Breast epithelium (tissue), 4 donors: ENCODE data around the gene RIMBP2. TPM values are rescaled to one million over a fixed set of nuclear protein-coding genes. Genes with fewer than 3 reads are reported as not detected.

Experiments
- DNase-seq, 2 donors: peaks; one replicate each; pipeline ENCODE4 v3.0.0-alpha.2; 2019; ENCODE audit warnings: low spot score in 2 of 2
- H3K27ac ChIP-seq, 2 donors: fragments of 200-600 bp; sonication (generic) in 1 of 2; one replicate each; pipeline ENCODE4 v1.5.1; 2016 to 2019; ENCODE audit warnings: mild to moderate bottlenecking in 1 of 2
- H3K27me3 ChIP-seq, 2 donors: fragments of 200-600 bp; sonication (generic) in 1 of 2; one replicate each; pipeline versions ENCODE4 v1.5.1 to v1.6.0; 2017 to 2019; ENCODE audit warnings: control low read depth in 1 of 2, mild to moderate bottlenecking in 1 of 2
- H3K36me3 ChIP-seq: fragments of 200-600 bp; one replicate; pipeline ENCODE4 v1.5.1; 2019
- H3K4me1 ChIP-seq, 2 donors: fragments of 200-600 bp; sonication (generic); one replicate each; pipeline ENCODE4 v1.5.1; 2016 to 2019; ENCODE audit warnings: control low read depth in 1 of 2
- H3K4me3 ChIP-seq, 3 donors: fragments of 200-600 bp; sonication (generic); 1 replicate in 2 of 3; 2 replicates in 1 of 3; pipeline ENCODE4 v1.5.1; 2016 to 2019; ENCODE audit warnings: mild to moderate bottlenecking in 3 of 3, moderate library complexity in 2 of 3
- H3K9me3 ChIP-seq, 2 donors: fragments of 200-600 bp; sonication (generic) in 1 of 2; one replicate each; pipeline ENCODE4 v1.5.1; 2016 to 2019; ENCODE audit warnings: control low read depth in 1 of 2
- POLR2A ChIP-seq: fragments of 450-650 bp; IDR thresholded peaks from one replicate; pipeline ENCODE4 v1.6.1; 2016; ENCODE audit warnings: antibody characterized with exemption, mild to moderate bottlenecking, moderate library complexity
- POLR2AphosphoS5 ChIP-seq, 3 donors: sonication (generic); formaldehyde crosslinking; IDR thresholded peaks; one replicate each; pipeline ENCODE4 v1.6.1; 2017; ENCODE audit warnings: antibody characterized with exemption in 3 of 3
- intact Hi-C: fragments of 100-400 bp; cut with DNase I; formaldehyde crosslinking; loops from one replicate; pipeline ENCODE4 v1.15.1; 2023; ENCODE audit warnings: low total_unique reads
- total RNA-seq, 3 donors: library from RNA; depleted of rRNA; stranded (reverse); fragments of >200 nt; gene quantifications; one replicate each; pipeline ENCODE4 v1.1.0, GENCODE V29; 2016
- TF ChIP-seq, protein P1 (sequence below), 3 donors: fragments of 450-650 bp; IDR thresholded peaks; one replicate each; pipeline ENCODE4 v1.5.1; 2016 to 2017; ENCODE audit warnings: antibody characterized with exemption in 3 of 3, mild to moderate bottlenecking in 3 of 3, moderate library complexity in 3 of 3

The RIMBP2 gene
- total RNA-seq, 3 donors from 2014 or later = under 0.01 to 0.59 (median under 0.01) TPM

DNA sequence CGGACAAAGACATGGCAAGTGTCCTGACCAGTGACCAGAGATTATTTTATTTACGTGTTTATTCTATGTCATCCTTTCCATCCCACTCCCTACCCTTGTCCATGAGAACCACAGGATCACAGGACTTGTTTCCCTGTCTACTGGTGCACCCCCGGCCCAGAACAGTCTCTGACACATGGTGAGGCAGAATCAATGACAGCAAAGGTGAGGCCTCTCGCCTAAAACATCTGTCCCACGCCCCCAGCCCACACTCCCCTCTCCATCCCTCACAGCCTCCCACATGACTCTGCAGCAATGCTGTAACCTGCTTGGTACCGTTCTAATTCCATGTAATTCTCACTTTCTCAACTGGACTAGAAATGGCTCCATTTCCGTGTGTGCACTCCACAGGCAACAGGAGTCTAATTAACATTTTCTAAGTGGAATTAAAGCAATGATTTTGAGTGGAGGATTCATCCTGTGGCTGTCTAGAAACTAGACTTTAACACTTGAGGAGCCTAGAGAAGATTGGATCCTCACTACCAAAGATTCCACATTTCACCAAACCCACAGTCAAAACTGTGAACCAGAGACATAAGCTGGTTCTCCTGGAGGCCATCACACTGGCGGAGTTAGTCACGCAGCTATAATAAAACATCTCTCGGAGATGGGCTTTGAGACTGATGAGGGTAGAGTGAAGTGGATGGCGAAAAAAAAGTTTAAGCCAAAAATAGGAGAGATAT lies 228.3 kb downstream of the RIMBP2 start:
- Histone ChIP-seq H3K4me3 (no peak overlapping the region), H3K27me3 (peaks cover 0 to 6% of the 10 kb centered on the region in 2 donors), H3K4me1 (no peaks in the 10 kb centered on the region), H3K9me3 (no peaks in the 10 kb centered on the region), H3K36me3 (no peaks in the 10 kb centered on the region), H3K27ac (no peak overlapping the region)
- TF ChIP-seq, protein P1, sequence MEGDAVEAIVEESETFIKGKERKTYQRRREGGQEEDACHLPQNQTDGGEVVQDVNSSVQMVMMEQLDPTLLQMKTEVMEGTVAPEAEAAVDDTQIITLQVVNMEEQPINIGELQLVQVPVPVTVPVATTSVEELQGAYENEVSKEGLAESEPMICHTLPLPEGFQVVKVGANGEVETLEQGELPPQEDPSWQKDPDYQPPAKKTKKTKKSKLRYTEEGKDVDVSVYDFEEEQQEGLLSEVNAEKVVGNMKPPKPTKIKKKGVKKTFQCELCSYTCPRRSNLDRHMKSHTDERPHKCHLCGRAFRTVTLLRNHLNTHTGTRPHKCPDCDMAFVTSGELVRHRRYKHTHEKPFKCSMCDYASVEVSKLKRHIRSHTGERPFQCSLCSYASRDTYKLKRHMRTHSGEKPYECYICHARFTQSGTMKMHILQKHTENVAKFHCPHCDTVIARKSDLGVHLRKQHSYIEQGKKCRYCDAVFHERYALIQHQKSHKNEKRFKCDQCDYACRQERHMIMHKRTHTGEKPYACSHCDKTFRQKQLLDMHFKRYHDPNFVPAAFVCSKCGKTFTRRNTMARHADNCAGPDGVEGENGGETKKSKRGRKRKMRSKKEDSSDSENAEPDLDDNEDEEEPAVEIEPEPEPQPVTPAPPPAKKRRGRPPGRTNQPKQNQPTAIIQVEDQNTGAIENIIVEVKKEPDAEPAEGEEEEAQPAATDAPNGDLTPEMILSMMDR (IDR thresholded peaks at IDR 0.05) = no peak
- TF ChIP-seq POLR2A (no peak), POLR2AphosphoS5 (IDR thresholded peaks at IDR 0.05) (no peak)
- no peak for DNase-seq
- intact Hi-C loops = no loop called here

DNA sequence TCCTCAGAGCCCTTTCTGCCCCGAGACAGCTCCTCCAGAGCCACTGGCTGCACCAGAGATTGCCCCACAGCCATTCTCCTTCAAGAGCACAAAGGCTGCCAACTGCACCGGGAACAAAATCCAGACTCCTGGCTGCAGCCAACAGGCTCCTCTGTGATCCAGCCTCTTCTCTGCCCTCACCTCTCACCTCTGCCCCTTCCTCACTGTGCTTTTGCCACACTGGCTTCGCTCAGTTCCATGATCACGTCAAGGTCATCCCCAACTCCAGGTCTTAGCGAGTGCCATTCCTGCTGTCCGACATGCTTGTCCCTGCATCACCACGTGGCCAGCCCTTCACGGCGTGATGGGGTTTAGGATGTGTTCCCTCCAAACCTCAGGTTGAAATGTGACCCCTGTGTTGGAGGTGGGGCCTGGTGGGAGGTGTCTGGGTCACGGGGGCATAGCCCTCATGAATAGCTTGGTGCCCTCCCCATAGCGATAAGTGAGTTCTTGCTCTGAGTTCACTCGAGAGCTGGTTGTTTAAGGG lies 229.1 kb downstream of the RIMBP2 start:
- intact Hi-C loops = no loop called here
- TF ChIP-seq, protein P1 (IDR thresholded peaks at IDR 0.05) = no peak
- TF ChIP-seq POLR2A (no peak), POLR2AphosphoS5 (IDR thresholded peaks at IDR 0.05) (no peak)
- no peaks in the 10 kb centered on the region for H3K9me3 ChIP-seq
- H3K27me3 ChIP-seq = peaks cover 0 to 7% of the 10 kb centered on the region in 2 donors
- H3K36me3 ChIP-seq = no peaks in the 10 kb centered on the region
- no peak overlapping the region for H3K4me3 ChIP-seq
- no peak for DNase-seq
- no peak overlapping the region for H3K27ac ChIP-seq
- H3K4me1 ChIP-seq = no peaks in the 10 kb centered on the region

DNA sequence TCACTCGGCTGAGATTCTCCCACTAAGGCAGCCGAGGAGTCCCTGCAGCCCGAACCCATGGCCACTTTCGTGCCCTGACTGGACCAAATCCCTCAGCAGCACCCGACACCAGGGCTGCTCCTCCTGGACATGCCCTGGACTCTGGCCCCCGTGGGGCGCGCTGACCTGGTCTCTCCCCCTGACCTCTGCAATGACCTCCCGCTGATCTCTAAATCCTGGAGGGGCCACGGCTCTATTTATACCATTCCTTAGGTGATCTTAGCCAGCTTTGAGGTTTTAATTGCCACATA lies 230.0 kb downstream of the RIMBP2 start:
- TF ChIP-seq, protein P1 (IDR thresholded peaks at IDR 0.05) = no peak
- TF ChIP-seq POLR2AphosphoS5 (IDR thresholded peaks at IDR 0.05) (no peak), POLR2A (no peak)
- intact Hi-C loops = no loop called here
- H3K36me3 ChIP-seq = no peaks in the 10 kb centered on the region
- H3K27me3 ChIP-seq = peaks cover 0 to 10% of the 10 kb centered on the region in 2 donors
- H3K9me3 ChIP-seq = no peaks in the 10 kb centered on the region
- H3K4me3 ChIP-seq = no peak overlapping the region
- no peak for DNase-seq
- H3K4me1 ChIP-seq = no peaks in the 10 kb centered on the region
- H3K27ac ChIP-seq = no peak overlapping the region

DNA sequence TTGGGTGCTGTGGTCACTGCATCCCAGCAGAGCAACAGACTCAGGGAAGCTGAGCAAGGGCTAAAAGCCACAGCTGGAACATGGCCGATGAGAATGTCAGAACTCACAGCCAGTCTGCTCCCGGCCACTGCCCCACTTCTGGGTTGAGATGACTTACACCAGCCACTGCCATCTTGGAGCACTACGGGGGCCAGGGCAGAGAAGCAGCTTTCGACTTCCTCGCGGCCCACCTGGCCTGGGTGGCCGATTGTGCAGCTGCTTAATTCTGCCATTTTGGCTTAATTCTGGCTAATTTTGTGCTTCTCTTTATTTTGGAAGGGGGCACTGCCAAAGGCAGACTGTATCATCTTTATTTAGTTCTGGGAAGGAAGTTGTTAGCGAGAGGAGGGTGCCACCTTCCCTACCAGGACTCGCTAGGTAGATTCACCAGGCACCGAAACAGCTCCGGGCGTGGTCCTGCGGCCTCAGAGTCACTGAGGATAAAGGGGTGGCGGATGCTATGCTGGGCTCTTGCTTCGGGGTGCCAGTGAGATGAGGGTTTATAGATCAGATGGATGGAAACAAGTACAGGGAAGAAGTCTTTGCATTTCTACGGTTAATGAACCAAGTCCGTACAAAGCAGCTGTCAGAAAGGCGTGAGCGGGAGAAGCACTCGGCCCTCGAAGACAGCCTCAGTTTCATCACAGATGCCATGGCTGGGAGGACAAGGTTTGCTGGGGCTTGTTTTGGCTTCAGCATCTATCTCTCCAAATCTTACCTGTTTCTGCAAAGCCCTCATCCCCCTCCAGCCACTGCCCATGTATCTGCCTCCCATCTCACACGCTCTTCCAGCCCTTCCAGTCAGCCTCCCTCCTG lies 230.6 kb downstream of the RIMBP2 start:
- no peak for DNase-seq
- H3K36me3 ChIP-seq = no peaks in the 10 kb centered on the region
- no peaks in the 10 kb centered on the region for H3K4me1 ChIP-seq
- intact Hi-C loops = no loop called here
- peaks cover 0 to 10% of the 10 kb centered on the region in 2 donors for H3K27me3 ChIP-seq
- H3K27ac ChIP-seq = no peak overlapping the region
- H3K9me3 ChIP-seq = no peaks in the 10 kb centered on the region
- H3K4me3 ChIP-seq = no peak overlapping the region
- no peak for TF ChIP-seq POLR2A
- TF ChIP-seq POLR2AphosphoS5 (IDR thresholded peaks at IDR 0.05) = no peak
- TF ChIP-seq, protein P1 (IDR thresholded peaks at IDR 0.05) = no peak

DNA sequence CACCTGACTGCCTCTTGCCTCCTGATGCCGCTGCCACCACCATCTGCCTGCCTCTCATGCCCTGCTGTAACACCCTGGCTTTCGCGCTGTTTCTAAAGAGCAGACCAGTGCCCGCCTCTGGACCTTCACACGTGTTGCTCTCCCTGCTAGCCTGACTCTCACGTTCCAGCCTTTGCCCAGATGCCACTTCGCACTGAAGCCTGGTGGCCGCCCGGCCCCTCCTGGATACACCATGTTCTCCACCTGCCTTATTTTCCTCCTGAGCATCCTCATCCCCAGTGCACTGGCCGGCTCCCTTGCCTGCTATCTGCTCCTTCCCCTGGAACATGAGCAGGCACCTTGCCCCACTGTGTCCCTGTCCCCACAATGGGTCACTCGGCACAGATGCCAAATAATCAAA lies 231.9 kb downstream of the RIMBP2 start:
- TF ChIP-seq POLR2AphosphoS5 (IDR thresholded peaks at IDR 0.05) = no peak
- no peak for TF ChIP-seq POLR2A
- TF ChIP-seq, protein P1 (IDR thresholded peaks at IDR 0.05) = no peak
- H3K4me1 ChIP-seq = no peaks in the 10 kb centered on the region
- intact Hi-C loops = no loop called here

More for the DNA sequence above, 231.9 kb downstream of the RIMBP2 start:
- Histone ChIP-seq H3K27ac (no peak overlapping the region), H3K27me3 (peaks cover 0 to 10% of the 10 kb centered on the region in 2 donors), H3K4me3 (no peak overlapping the region), H3K9me3 (no peaks in the 10 kb centered on the region), H3K36me3 (no peaks in the 10 kb centered on the region)
- no peak for DNase-seq
